ENCODE measurements around the gene DRG2. TPM values are rescaled to one million over a fixed set of nuclear protein-coding genes. Genes with fewer than 3 reads are reported as not detected.

The DRG2 gene
- total and polyA plus RNA-seq, 2 of the 8 experiments (the other 6 are each of a cell fraction or from before 2014, with no cell fraction given), result 44.6 to 47.8 TPM

- H4K5ac ChIP-seq (ENCODE audit: insufficient read length, low read depth, low read length), result no peak overlapping the region
- H3K27ac ChIP-seq (ENCODE audit: low read depth, low read length), result no peak overlapping the region
- H3K9ac ChIP-seq (replicated peaks in 1 of 4; ENCODE audit: extremely low read depth in 1 of 4, low read depth in 3 of 4, low read length in 3 of 4), result no peak overlapping the region
- no peaks in the 10 kb centered on the region for H3K27me3 ChIP-seq (replicated peaks in 1 of 4; ENCODE audit: control insufficient read depth in 3 of 4, extremely low read depth in 1 of 4, insufficient read depth in 3 of 4, low read length in 3 of 4)
- H3K79me1 ChIP-seq (ENCODE audit: low read depth, low read length), result no peaks in the 10 kb centered on the region
- H3K4me3 ChIP-seq (ENCODE audit: extremely low read depth in 1 of 4, insufficient read depth in 2 of 4, low read depth in 3 of 4, low read length in 4 of 4), result no peak overlapping the region
- no peak overlapping the region for H4K8ac ChIP-seq (ENCODE audit: extremely low read depth, insufficient read depth, low read length)
- no peak overlapping the region for H2AK5ac ChIP-seq (ENCODE audit: low read depth, low read length)
- no peaks in the 10 kb centered on the region for H4K20me1 ChIP-seq (replicated peaks in 1 of 2; ENCODE audit: control insufficient read depth in 1 of 2, insufficient read depth in 2 of 2, low read length in 2 of 2)
- H3K23me2 ChIP-seq (ENCODE audit: low read depth, low read length), result no peaks in the 10 kb centered on the region; the same call in 1 of the 2 replicates
- H2BK15ac ChIP-seq (ENCODE audit: low read length), result no peak overlapping the region
- H3K79me2 ChIP-seq (ENCODE audit: control insufficient read depth in 1 of 2, insufficient read depth in 2 of 2, low read length in 2 of 2), result no peaks in the 10 kb centered on the region
- no peak overlapping the region for H3K4ac ChIP-seq (replicated peaks; ENCODE audit: insufficient read length, low read depth, low read length)
- no peak overlapping the region for H2BK20ac ChIP-seq (ENCODE audit: low read length)
- WGBS, 2 experiments (ENCODE audit: extremely low coverage in 1 of 2, insufficient coverage in 1 of 2, insufficient read length in 1 of 2, insufficient replicate concordance in 2 of 2, low coverage in 1 of 2, low lambda C conversion rate in 2 of 2, missing lambda C conversion rate in 1 of 2), result 100% methylated on average over 2 of the region's 2 CpGs; no CpG with 5 or more reads in 1 of the 2 experiments
- POLR2A ChIA-PET (ENCODE audit: partially characterized antibody), result interaction anchor here (1.4 to 2.2 kb wide), 3 partner anchors 20 to 233 kb away, joined by 3 to 5 read pairs (median 4); partner anchors contain the start of gene SREBF1
- H2BK5ac ChIP-seq (ENCODE audit: low read depth, low read length), result no peak overlapping the region
- peaks cover 0 to 4% (median 0%) of the 10 kb centered on the region in 4 experiments; a peak in 1 of 7 replicates for H3K4me1 ChIP-seq (replicated peaks in 1 of 4; ENCODE audit: control insufficient read depth in 3 of 4, insufficient read depth in 4 of 4, low read length in 3 of 4)
- no peak overlapping the region for H3K4me2 ChIP-seq (ENCODE audit: insufficient read depth in 1 of 2, low read depth in 2 of 2, low read length in 2 of 2)
- peaks cover 0 to 6% (median 5%) of the 10 kb centered on the region in 4 experiments; a peak in 4 of 8 replicates for H3K36me3 ChIP-seq (ENCODE audit: control insufficient read depth in 2 of 4, insufficient read depth in 4 of 4, low read length in 3 of 4)
- CTCF ChIA-PET (ENCODE audit: partially characterized antibody), result interaction anchor here (0.5 to 1.8 kb wide), 4 partner anchors 8 to 40 kb away, joined by 3 to 6 read pairs (median 3); no protein-coding TSS in a partner anchor
- H2AFZ ChIP-seq (ENCODE audit: low read length), result no peak overlapping the region
- H3K56ac ChIP-seq (replicated peaks; ENCODE audit: insufficient read length, low read depth, low read length), result no peak overlapping the region
- DNase-seq (ENCODE audit: low read depth in 1 of 2, low spot score in 2 of 2) (no peak), FAIRE-seq (no peak)
- H3K14ac ChIP-seq (ENCODE audit: insufficient read length), result no peak overlapping the region
- H3K18ac ChIP-seq (ENCODE audit: extremely low read depth, low read length), result no peak overlapping the region
- TF ChIP-seq ATF3 (IDR thresholded peaks at IDR 0.05; ENCODE audit: insufficient read depth, low read depth, low read length) (no peak), SAP30 (IDR thresholded peaks at IDR 0.05; ENCODE audit: insufficient read depth, insufficient replicate concordance, low read length) (no peak)
- H3K23ac ChIP-seq (ENCODE audit: insufficient read length), result no peak overlapping the region
- no peak overlapping the region for H2BK12ac ChIP-seq (ENCODE audit: low read depth, low read length)
- H4K91ac ChIP-seq (replicated peaks; ENCODE audit: insufficient read length, low read length), result no peak overlapping the region
- no peaks in the 10 kb centered on the region for H3K9me3 ChIP-seq (ENCODE audit: insufficient read depth in 2 of 2, low read depth in 1 of 2, low read length in 1 of 2)
- H2BK120ac ChIP-seq (replicated peaks; ENCODE audit: low read depth, low read length), result no peak overlapping the region
Measured at GRCh38 chr17:18069101-18069500, 18.6 kb upstream of the DRG2 start.
